ENCODE results near the gene DNMT3A. TPM values are rescaled to one million over a fixed set of nuclear protein-coding genes. Genes with fewer than 3 reads are reported as not detected.

DNMT3A gene
- total RNA-seq, 2 donors from 2014 or later = 27.3 to 27.8 TPM

GRCh38 chr2:25374827-25375226, 33.1 kb upstream of the DNMT3A start:
- DNase-seq (peak in 1 of 2 donors; percentile 18), ATAC-seq (no peak)
- intact Hi-C loops (cut with DNase I, micrococcal nuclease) = no loop called here

- peak in 1 of 2 donors; percentile 8 for DNase-seq
- intact Hi-C loops (cut with DNase I, micrococcal nuclease) = no loop called here
Measured at GRCh38 chr2:25374411-25374810, 32.7 kb upstream of the DNMT3A start.

DNA sequence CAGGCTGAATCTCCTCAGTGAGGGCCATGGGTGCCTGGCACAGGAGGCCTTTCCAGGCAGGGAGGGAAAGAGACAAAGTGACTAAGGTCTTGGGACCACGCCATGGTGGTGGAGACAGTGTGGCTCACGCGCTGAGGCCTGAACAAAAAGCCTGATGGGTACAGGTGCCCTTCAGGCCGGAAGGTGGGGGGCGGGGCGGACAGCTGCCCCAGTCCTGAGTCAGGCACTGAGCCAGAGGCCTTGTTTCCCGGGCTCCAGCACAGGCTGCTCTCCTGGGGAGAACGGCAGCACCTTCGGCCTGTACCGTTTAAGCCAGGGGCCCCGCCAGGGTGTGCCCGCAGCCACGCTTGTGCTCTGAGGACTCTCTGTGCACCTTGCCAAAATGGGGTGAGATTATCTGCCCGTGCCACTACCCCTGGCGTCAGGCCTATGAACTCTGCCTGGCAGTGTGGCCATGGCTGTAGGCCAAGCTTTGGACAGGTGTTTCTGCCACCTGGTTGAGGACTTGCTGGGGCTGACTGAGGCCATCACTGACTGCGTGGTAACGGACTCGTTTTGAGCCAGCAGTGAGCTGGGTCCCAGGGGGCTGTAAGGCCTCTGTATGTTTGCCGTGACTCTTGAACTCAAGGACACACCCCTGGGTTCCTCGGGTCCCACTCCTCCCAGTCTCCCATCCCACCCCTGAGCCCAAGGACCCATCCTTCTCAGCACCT, 31.7 kb upstream of the DNMT3A start:
- ATAC-seq (peak; percentile 54), DNase-seq (peak; percentile 57 to 58)
- intact Hi-C loops (cut with DNase I, micrococcal nuclease) = no loop called here

More at GRCh38 chr2:25374411-25374810, 32.7 kb upstream of the DNMT3A start:
- no peak for ATAC-seq

DNA sequence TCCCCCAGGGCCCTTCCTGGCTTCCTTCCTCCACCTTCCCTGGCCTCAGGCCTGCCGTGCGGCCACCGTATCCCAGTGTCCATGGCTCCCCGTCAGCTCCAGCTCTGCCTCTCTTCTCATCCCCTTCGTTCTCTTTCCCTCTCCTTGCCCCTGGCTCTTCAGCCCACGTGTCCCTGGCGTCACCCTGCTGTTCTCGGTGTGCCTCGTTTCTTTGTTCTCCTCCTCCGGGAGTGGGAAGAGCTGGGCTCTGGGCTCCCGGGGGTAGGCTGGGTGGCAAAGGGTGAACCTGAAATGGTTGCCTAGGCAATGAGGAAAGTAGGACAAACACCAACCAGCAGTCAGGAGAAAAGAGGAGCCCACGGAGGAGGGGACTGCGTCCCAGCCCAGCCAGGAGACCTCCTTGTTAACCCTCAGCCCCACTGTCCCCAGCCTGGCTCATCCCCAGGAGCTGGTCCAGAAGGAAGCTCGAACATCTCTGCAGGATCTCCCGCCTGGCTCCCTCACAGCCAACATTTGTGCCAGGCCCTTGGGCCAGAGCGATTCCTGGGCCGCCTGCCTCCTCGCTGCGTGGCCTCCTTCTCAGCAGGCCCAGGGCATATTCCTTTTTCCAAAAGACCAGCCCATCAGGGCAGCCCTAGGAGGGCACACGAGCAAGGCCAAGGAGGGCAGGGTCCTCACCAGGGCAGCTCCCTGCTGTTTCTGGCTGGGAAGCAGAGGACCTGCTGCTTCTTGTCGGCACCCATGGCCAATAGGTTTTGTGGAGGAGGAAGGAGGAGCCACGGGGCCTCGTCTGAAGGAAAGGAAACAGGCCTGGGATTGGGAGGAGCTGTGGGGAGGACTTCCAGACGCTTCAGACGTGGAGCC, 30.9 kb upstream of the DNMT3A start:
- ATAC-seq (no peak), DNase-seq (peak in 1 of 2 donors; percentile 24)
- intact Hi-C loops (cut with DNase I, micrococcal nuclease) = no loop called here

DNA sequence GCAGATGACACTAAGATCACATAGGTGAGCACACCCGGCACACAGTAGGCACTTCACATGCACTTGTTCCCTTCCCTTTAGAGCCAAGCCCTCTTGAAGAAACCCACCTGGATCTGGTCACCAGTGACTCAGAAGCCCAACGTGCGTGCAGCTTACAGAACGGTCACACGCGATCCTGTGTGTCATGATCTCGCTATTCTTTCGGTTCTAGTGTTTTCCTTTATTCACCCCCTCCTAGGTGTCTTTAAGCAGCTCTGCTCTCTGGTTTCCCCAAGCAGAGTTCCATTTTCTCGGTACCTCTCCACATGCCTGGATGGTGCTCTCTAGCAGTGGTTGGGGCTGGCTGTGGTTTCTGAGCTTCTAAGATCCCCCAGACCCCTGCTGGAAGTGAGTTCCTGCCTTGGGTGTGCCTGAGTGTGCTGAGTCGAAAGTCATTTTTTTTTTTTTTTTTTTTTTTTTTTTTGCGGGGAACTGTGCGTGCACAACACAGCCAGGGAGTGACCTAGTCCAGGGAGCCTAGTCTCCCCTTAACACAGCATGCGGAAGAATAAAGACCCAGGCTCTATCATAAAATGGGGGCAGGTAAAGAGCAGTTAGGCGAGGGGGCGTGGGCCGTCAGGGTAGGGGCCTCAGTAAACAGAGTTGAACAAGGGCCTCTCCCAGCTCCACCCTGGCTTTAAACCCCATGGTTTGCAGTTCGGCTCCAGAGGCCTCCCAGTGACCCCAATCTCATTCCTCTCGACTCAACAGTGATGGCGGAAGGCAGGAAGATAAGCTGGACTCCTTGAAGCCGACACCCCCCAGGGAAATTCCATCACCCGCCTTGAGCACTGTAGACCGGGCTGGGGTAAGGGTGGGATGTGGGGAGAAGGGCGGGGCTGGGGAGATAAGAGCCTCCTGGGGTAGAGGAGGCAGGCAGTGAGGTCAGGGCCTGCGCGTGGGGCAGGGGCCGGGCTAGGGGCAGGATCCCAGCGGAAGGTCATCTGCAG, 29.8 kb upstream of the DNMT3A start:
- DNase-seq (peak in 1 of 2 donors; percentile 24), ATAC-seq (peak; percentile 54)
- intact Hi-C loops (cut with DNase I, micrococcal nuclease) = no loop called here

DNA sequence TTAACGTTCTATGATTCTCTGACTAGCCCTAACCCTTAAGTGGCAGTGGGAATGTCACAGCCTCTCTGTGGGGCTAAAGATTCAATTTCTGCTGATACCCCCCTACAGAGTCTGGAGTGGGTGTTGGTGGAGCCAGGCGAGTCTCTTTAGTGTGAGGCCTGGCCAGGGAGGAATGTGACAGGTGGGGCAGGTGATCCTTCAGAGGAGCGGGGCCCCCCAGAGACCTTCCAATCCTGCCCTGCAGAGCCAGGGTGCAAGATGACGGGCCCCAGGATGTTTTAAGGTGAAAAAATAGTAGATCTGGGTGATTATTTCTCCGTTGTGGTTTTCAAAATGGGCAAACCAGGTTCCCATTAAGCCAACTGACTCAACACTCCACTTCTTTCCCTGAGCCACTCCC, 28.2 kb upstream of the DNMT3A start:
- intact Hi-C loops (cut with DNase I, micrococcal nuclease) = no loop called here
- ATAC-seq = no peak
- DNase-seq = no peak

- intact Hi-C loops (cut with DNase I, micrococcal nuclease) = no loop called here
- DNase-seq (no peak), ATAC-seq (no peak)
Measured at GRCh38 chr2:25369439-25369838, 27.7 kb upstream of the DNMT3A start.

- no peak for ATAC-seq
- no peak for DNase-seq
- intact Hi-C loops (cut with DNase I, micrococcal nuclease) = no loop called here
Measured at GRCh38 chr2:25368660-25369059, 26.9 kb upstream of the DNMT3A start.

DNA sequence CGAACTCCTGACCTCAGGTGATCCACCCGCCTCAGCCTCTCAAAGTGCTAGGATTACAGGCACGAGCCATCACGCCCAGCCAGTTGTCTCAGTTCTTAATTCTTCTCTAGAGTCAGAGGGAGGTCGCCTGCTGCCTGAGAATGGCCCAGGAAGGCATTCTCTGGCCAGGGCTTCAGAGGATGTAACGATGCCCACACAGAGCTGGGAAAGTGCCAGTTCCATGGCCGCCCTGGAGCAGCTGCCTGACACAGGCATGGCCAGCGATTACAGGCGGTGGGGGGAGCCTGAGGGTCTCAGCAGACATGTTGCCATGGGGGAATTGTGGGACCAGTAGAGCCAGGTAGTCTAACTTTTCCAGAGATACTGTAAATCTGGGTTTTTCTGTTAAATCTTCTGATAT, 25.6 kb upstream of the DNMT3A start:
- intact Hi-C loops (cut with DNase I, micrococcal nuclease) = no loop called here
- DNase-seq (no peak), ATAC-seq (no peak)

- intact Hi-C loops (cut with DNase I, micrococcal nuclease) = no loop called here
- ATAC-seq (no peak), DNase-seq (no peak)
Measured at GRCh38 chr2:25366629-25367028, 24.9 kb upstream of the DNMT3A start.

DNA sequence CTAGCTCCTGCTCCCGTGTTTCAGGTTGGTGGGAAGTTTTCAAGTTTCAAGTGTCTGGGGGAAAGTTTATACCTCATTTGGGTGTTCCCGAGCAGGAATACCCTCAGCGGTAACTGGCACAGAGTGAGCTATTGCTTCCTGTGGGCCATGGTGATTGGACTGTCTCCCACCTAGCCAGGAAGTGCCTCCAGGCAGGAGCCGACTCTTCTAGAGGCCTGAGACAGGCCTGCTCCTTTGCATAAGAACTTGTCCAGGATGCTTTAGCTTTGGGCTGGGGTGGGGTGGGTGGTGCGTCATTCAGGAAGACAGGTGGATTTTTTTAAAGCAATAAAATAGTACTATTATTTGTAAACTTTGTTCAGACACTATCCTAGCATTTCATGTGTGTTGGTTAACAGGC, 23.5 kb upstream of the DNMT3A start:
- ATAC-seq = no peak
- intact Hi-C loops (cut with DNase I, micrococcal nuclease) = no loop called here

GRCh38 chr2:25363733-25364132, 22.0 kb upstream of the DNMT3A start:
- ATAC-seq (no peak), DNase-seq (no peak)
- intact Hi-C loops (cut with DNase I, micrococcal nuclease) = no loop called here

More for the DNA sequence above, 23.5 kb upstream of the DNMT3A start:
- DNase-seq = no peak

- ATAC-seq = peak; percentile 65
- peak; percentile 59 to 70 for DNase-seq
- intact Hi-C loops (cut with DNase I, micrococcal nuclease) = no loop called here
Measured at GRCh38 chr2:25362434-25363145, 20.9 kb upstream of the DNMT3A start.

DNA sequence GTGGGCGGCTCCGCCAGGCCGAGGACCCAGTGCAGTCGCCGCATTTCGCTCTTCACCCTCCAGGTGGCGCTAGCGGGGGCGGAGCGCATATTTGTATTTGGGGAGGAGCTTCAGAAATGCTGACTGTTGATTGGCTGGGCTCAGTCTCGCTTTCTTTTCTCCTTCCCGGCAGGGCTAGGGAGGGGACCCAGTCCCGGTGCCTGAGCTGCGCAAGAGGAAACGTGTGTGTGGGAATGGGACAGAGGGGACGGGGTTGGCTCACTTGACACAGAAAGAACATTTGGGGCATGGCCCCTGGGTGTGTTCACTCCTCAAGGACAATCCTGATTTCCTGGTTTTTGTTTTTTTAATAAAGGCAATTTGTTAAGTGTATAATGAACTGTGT, 20.3 kb upstream of the DNMT3A start:
- ATAC-seq (peak; percentile 99), DNase-seq (peak; percentile 91 to 93)
- intact Hi-C loops (cut with DNase I, micrococcal nuclease) = no loop called here

GRCh38 chr2:25361261-25362048, 19.7 kb upstream of the DNMT3A start:
- intact Hi-C loops (cut with DNase I, micrococcal nuclease) = no loop called here
- DNase-seq = no peak
- ATAC-seq = no peak

DNA sequence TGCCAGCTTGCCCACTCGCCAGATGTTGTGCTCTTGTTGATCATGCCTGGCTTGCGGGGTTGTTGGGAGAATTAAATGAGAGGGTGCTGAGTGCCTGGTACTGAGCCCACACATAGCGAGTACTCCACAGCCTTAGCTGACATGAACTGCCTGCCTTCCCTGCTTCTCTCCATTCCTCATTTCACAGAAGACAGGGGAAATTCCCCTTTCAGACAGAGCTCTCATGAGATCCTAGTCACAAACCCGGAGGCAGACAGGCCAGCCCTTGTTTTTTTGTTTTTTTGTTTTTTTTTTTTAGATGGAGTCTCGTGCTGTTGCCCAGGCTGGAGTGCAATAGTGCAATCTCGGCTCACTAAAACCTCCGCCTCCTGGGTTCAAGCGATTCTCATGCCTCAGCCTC, 17.1 kb upstream of the DNMT3A start:
- intact Hi-C loops (cut with DNase I, micrococcal nuclease) = no loop called here

DNA sequence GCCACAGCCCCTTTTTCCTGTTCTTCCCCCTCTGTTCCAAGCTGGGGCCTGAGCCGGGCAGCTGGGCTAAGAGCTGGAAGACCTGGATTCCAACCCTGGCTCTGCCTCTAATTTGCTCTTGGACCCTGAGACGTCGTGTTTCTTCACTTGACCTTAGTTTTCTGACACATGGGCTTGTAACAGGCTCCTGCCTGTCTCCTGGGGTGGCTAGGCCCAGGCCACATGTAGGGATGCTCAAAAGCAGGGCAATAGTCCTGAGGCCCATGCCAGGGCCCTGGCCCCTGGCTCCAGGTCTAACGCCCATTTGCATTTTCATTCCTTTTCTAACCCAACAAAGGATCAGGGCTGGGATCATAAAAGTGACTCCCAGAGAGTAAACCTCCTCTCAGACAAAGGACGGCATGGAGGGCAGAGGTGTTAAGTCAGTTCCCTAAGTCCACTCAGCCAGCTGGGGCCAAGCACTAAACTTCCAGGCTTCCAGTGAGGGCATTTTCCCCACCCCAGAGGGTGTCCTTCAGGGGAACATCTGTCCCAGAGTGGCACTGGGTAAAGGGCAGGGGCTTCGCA, 16.6 kb upstream of the DNMT3A start:
- no peak for DNase-seq
- ATAC-seq = no peak
- intact Hi-C loops (cut with DNase I, micrococcal nuclease) = no loop called here

More for the DNA sequence above, 17.1 kb upstream of the DNMT3A start:
- no peak for DNase-seq
- no peak for ATAC-seq
